NOMO-1 (cell line): ENCODE results near the gene FAM47E.

Experiments
- DNase-seq, 2 experiments: peaks; one replicate each; lab custom pipeline; 2025; ENCODE audit not compliant: unreplicated experiment in 2 of 2; lab: John Stamatoyannopoulos, UW

Gene FAM47E

GRCh38 chr4:76251441-76252270 lies at the start of gene FAM47E:
FAM47E (plus strand) TSS chr4:76251721; CDS start chr4:76251747, 26 bp downstream.
- DNase-seq, result peak; percentile 51 to 58

- no peak for DNase-seq
These were observed 48.0 kb upstream of the FAM47E start for GRCh38 chr4:76203541-76203940.

GRCh38 chr4:76204936-76205335 lies 46.6 kb upstream of the FAM47E start:
- DNase-seq, result no peak

GRCh38 chr4:76205476-76205875 lies 46.0 kb upstream of the FAM47E start:
- no peak for DNase-seq

GRCh38 chr4:76206222-76206942 lies 45.1 kb upstream of the FAM47E start:
- DNase-seq, result no peak

- DNase-seq, result no peak
These were observed 44.0 kb upstream of the FAM47E start for GRCh38 chr4:76207549-76207948.

- DNase-seq, result no peak
These were observed 43.3 kb upstream of the FAM47E start for GRCh38 chr4:76208005-76208765.

GRCh38 chr4:76209881-76210280 lies 41.6 kb upstream of the FAM47E start:
- DNase-seq, result no peak

GRCh38 chr4:76210452-76210851 lies 41.1 kb upstream of the FAM47E start:
- DNase-seq, result peak; percentile 45 to 62

- no peak for DNase-seq
These were observed 39.5 kb upstream of the FAM47E start for GRCh38 chr4:76211769-76212708.

GRCh38 chr4:76212851-76213414 lies 38.6 kb upstream of the FAM47E start:
- no peak for DNase-seq

GRCh38 chr4:76213415-76214176 lies 37.9 kb upstream of the FAM47E start, which contains the start of gene SCARB2:
SCARB2 (minus strand) TSS chr4:76213824; CDS start chr4:76213543, 281 bp downstream.
- DNase-seq, result peak; percentile 74 to 81

- peak in 1 of 2 experiments; percentile 74 for DNase-seq
These were observed 37.3 kb upstream of the FAM47E start for GRCh38 chr4:76214177-76214675.

GRCh38 chr4:76215077-76215476 lies 36.4 kb upstream of the FAM47E start:
- no peak for DNase-seq

- peak in 1 of 2 experiments; percentile 5 for DNase-seq
These were observed 35.0 kb upstream of the FAM47E start for GRCh38 chr4:76216524-76216923.

GRCh38 chr4:76216975-76217814 lies 34.3 kb upstream of the FAM47E start:
- no peak for DNase-seq

- peak; percentile 32 to 66 for DNase-seq
These were observed 32.0 kb upstream of the FAM47E start for GRCh38 chr4:76219299-76220055.
